Frontal cortex (tissue), 4 donors: ENCODE measurements around the gene KCTD14. TPM values are rescaled to one million over a fixed set of nuclear protein-coding genes. Genes with fewer than 3 reads are reported as not detected.
"Not testable (repeated sequence)": the region's sequence is repeated elsewhere in the genome, so short reads cannot be mapped to it uniquely, and the experiment has no call there.

ENCODE experiments used
- DNase-seq, 2 donors: peaks; one replicate each; pipeline ENCODE4 v3.0.0; 2012; ENCODE audit warnings: low spot score in 2 of 2
- FAIRE-seq: peaks from 2 replicates; lab custom pipeline; 2012; peaks lifted over from hg19 to GRCh38; lab: Jason Lieb, UNC
- total RNA-seq: library from RNA; depleted of rRNA; stranded (reverse); fragments of >200 nt; gene quantifications from one replicate; pipeline ENCODE4 v1.2.3, GENCODE V29; 2014
- donor health status: control.
- donor health status: control.
- donor health status: control.

KCTD14 gene
- total RNA-seq, 1 donor from 2014 or later, result 0.82 TPM

DNA sequence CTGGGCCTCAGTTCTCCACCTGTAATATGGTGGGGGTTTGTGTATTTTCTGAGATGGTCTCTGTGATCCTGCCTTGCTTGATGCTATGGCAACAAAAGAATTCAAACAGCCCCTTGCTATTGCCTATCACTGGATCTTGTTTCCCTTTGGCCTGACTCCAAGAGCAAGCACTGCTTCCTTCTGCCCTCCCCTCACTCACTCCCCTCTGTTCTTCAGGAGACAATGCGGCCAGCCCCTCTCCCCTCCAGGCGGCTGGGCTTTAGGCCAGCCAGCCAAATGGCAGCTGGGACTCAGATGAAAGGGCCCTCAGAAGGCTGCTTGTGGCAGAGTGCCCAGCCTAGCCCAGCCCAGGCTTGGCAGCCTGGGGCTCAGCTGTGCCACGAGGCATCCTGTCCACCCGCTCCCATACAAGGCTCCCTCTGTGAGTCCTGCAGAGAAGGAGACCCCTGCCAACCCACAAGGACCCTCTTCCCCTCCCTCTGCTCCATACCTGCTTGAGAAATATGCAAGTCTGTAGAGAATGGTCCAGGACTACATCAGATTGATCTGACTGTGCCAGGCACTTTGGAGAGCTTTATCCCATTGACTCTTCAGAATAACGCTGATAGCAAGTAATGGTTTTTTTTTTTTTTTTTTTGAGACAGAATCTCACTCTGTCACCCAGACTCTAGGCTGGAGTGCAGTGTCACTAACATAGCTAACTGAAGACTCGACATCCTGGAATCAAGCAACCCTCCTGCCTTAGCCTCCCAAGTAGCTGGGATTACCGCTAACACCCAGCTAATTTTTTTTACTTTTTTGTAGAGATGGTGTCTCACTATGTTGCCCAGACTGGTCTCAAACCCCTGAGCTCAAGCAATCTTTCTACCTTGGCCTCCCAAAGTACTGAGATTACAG, 7.6 kb upstream of the KCTD14 start:
- FAIRE-seq, result peak; percentile 40
- DNase-seq, result peak; percentile 73 to 78

DNA sequence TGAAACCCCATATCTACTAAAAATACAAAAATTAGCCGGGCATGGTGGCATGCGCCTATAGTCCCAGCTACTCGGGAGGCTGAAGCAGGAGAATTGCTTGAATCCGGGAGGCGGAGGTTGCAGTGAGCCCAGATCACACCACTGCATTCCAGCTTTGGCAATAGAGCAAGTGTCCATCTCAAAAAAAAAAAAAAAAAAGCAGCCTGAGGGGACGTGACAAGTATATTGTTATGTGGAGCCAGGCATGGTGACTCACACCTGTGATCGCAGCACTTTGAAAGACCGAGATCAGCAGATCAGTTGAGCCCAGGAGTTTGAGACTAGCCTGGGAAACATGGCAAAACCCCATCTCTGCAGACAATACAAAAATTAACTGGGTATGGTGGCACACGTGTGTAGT, 5.3 kb upstream of the KCTD14 start:
- not testable (repeated sequence) for FAIRE-seq, DNase-seq

DNA sequence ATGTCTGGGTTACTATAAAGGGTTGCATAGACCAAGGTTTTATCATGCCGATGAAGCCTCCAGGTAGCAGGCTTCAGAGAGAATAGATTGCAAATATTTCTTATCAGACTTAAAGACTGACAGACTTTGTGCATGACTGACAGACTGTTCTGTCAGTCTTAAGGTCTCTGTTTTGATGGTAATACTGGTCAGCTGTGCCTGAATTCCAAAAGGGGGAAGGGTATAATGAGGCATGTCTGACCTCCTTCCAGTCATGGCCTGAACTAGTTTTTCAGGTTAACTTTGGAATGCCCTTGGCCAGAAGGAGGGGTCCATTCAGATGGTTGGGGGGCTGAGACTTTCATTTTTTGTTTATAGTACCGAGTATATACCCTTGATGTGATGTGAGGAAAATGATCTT, 4.7 kb upstream of the KCTD14 start:
- DNase-seq, result no peak
- no peak for FAIRE-seq

DNA sequence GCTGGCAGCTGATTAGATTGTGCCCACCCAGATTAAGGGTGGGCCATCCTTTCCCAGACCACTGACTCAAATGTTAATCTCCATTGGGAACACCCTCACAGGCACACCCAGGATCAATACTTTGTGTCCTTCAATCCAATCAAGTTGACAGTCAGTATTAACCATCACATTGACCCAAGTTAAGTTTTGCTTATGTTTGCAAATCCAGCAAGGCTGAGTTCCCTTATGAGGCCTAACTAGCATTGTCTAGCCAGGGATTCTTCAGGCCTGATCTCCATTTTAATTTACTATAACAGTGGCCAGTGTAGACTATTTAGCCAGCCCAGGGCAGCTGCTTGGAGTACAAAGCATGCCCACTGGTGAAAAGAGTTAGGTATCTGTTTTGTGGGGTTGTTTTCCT, 2.3 kb upstream of the KCTD14 start:
- no peak for DNase-seq
- FAIRE-seq, result no peak

DNA sequence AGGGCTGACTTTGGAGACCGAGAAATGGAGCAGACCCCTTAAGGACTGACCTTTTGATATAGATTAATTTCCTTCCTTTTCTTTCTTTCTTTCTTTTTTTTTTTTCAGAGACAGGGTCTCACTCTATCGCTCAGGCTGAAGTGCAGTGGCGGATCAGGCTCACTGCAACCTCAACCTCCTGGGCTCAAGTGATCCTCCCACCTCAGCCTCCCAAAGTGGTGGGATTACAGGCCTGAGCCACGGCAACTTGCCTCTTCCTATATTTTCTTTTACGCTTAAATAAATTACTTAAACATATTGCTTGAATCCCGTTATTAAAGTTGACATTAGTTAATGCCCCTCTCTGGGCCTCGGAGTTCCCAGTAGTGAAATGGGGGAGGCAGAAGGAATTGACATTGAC, 350 bp upstream of the KCTD14 start:
- no peak for FAIRE-seq
- no peak for DNase-seq

DNA sequence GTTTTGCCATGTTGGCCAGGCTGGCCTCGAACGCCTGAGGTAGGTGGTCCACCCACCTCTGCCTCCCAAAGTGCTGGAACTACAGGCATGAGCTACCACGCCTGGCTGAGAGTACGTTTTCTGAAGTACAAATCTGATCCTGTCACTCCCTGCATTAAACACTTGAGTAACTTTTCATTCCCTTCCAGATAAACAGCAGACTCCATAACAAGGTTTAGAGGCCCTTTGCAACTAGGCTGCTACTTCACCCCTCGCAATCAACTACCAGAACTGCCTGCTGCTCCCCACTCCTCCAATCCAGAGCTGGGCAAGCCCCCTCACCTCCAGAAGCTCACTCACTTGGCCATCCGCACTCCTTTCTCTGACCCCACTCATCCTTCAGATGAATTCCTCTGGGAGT, 1.5 kb downstream of the KCTD14 start:
- FAIRE-seq (no peak), DNase-seq (no peak)

DNA sequence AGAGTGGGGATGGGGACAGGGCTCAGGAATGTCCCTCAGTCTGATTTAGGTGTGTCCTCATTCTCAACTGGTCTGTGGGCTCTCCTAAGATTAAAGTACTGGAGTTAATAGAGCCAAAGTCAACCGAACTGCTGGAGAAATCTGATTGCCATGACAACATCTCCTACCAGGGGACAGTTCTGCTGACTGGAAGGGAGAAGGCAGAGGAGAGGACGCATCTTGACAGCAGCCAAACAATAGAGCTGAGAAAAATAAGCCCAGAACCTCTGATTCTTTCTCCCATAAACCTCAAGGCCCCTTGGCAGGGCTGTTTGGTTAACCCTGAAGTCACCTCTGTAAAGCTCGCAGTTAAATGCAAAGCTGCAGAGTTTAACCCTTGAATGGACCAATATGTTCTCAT, 2.8 kb downstream of the KCTD14 start:
- DNase-seq (peak in 1 of 2 donors; percentile 29), FAIRE-seq (no peak)

DNA sequence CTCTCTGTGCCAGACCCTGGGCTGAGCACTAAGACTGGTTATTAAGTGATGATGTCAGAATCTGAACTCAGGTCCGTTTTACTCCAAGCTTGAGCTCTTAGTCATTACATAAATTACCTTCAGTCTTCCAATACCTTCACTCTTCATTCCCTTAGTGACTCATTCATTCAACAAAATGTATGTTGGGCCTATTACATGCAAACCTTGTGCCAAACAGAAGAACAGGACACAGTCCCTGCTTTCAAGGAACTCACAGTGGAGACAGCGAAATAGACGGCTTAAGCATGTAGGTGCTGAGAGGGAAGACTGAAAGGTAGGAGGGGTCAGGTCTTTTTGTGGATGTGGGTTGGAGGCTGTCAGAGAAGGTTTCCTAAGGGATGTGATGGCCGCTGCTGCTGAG, 3.3 kb downstream of the KCTD14 start:
- no peak for FAIRE-seq
- no peak for DNase-seq

DNA sequence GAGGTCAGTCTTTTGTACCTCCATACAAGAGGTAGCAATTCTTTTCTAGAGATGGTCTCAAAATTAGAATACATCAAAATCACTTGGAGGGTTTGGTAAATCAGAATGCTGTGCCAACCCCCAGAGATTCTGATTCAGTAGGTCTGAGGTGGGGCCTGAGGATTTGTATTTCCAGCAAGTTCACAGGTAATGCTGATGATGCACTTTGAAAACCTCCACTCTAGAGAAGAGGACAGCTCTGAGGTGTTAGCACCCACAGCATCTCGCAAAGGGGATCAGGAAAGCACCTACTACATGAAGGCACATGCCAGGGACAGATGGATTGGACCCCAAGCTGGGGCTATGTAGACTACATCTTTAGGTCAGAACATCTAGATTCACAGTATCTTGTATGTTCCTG, 7.2 kb downstream of the KCTD14 start:
- no peak for FAIRE-seq
- DNase-seq, result no peak

DNA sequence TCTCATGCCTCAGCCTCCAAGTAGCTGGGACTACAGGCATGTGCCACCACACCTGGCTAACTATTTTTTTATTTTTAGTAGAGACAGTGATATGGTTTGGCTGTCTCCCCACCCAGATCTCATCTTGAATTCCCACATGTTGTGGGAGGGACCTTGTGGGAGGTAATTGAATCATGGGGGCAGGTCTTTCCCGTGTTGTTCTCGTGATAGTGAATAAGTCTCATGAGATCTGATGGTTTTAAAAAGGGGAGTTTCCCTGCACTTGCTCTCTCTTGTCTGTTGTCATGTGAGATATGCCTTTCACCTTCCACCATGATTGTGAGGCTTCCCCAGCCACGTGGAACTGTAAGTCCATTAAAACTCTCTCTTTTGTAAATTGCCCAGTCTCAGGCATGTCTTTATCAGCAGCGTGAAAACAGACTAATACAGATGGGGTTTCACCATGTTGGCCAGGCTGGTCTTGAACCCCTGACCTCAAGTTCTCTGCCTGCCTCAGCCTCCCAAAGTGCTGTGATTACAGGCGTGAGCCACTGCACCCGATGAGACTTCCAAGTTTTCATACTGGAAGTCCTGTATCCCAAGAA, 8.0 kb downstream of the KCTD14 start:
- not testable (repeated sequence) for DNase-seq, FAIRE-seq

DNA sequence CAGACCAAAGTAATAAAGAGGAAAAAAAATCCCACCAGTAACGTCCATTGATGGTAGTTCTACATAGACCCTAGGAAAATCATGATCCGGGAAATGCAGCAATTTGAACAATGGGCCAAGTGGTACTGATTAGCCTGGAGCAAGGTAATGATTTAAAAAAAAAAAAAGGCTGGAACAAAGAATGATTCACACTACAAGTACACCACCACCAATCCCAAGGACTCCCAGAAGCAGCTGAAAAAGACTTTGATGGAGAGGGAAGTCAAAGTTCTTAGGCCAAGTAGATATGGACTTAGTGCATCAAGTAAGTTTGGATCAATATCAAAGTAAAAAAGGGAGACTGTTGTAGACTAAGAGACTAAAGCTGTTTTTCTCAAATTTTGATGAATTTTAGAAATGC, 11.8 kb downstream of the KCTD14 start:
- no peak for FAIRE-seq
- no peak for DNase-seq

DNA sequence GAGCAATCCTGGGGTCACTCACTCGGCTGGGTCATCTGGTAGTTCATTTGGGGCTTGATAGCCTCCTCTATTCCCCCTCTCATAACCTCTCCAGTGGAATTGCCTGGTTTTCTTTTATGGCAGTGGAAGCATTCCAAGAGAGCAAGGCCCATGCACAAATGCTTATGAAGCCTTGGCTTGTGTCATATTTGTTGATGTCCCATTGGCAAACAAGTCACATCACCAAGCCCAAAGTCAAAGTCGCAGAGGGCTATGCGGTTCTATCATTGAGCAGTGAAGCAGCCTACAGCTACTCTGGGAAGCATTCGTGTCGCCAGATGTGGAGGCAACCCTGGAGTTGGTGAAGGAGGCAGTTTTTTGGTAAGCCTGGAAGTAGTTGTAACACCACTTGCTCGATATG, 12.3 kb downstream of the KCTD14 start:
- FAIRE-seq, result no peak
- DNase-seq, result no peak

DNA sequence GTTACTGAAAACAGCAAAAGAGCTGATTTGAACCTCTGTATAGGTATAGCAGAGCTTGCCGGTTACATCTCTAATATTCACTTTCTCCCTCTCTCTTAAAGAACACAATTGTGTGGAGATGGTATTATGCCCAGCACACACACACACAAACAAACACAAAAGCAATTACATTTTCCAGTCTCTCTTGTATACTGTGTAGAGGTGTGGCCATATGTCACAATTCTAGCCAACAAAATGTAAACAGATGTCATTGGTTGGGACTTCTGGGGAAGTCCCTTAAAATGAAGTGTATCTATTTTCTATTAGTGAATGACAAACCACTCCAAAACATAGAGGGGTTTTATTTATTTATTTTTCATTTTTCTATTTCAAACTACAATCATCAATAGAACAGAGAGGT, 12.8 kb downstream of the KCTD14 start:
- DNase-seq (no peak), FAIRE-seq (no peak)

DNA sequence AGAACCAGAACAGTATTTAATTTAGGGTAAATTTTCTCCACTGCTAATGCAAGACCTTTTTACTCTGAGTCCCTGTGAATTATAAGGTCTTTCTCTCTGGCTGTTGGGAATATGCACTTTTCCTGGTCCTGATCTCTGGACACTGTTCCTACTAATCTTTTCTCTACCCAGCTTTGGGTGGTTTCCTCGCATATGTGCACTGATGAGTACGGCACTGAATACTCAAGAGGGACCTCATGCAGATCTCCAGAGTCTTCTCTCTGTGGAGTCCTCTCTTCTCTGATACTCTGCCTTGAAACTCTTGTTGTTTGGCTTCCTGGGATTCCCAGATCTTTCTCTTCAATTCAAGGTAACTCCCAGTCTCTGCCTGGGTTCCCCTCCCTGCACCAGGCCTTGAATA, 14.0 kb downstream of the KCTD14 start:
- DNase-seq, result no peak
- FAIRE-seq, result no peak

DNA sequence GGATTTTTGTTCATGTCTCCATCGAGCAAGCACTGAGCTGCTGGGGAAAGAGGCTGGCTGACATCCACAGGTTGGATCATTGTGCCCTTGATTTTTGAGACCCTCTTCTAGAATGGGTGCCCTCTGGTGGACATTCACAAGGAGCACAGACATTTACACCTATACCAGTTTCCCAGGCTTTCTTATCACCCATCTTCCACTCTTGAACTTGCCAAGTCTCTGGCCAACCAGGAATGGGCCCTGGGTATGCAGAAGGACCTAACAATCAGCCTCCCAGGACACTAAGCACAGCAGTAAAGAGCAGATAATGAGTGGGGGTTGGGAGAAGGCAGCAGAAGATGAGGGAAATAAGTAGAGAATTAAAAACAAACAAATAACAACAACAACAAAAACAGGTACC, 22.9 kb downstream of the KCTD14 start:
- FAIRE-seq, result no peak

DNA sequence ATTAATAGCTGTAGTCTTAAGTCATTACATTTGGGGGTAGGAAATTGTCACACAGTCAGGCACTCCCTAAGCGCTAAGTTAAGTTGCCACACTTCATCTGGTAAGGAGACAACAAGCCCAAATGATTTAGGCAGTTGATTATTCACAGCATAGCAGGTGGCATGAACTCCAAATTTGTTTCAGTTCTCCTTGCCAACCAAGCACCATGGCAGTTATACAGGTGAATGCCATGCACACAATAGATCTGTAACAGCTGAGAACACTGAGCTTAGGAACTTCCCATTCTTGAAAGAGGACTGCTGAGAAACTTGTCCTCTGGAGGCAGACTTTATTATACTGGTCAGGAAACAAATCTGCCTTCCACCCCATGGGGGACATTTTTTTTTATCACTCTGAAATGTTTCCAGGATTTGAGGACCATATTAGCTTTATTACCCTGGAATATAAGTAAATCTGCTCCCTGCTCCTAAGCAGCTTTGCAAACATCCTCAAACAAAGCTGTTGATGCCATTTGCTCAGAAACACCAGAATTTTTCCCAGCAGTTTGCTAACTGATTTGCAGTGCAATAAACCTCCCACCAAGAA, 23.5 kb downstream of the KCTD14 start:
- no peak for DNase-seq

More for the DNA sequence above, 22.9 kb downstream of the KCTD14 start:
- DNase-seq, result no peak

DNA sequence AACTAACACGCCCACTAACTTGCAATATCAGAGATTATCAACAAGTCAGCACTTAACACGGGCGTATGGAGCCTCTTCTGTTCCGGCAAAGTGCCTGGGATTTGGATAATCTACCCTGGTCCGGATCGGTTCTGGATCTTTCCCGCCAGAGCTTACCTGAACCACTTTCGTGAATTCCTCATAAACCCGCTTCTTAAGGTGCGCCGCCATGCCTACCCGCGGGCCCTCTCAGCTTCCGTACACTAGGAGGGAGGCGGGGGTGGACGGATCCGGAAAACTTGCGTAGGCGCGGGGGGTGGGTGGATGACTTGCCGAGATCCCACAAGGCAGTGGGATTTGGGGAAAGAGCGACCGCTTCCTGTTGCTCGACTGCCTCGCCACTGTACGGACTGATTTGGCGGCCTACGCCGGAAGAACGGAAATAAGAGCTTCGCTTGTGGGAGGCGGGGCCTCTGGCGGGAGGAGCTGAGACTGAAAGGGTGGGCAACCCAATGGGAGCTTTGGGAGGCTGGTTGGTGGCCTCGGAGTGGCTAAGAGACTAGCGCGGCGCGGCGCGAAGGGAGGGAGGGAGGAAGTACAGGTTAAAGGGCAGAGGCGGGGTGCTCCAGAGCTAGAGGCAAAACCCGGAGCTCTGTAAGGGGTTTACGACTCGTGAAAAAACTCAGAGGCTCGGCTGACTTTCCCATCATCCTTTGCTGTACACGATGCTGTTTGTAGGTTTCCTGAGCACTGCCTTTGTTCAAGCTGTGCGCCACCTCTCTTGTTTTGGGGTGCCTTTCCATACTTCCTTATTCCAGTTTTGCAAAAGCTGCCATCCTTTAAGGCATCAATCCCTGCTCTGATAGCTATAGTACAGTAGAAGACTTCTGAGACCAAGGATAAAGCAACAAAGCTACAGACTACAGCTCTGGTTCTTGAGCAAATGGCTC, 28.4 kb downstream of the KCTD14 start, which contains the start of gene INTS4:
TSS of gene INTS4 (minus strand) at position 235 of the 929 bp plus-strand sequence. CDS start at position 210, 25 bp downstream.
- no peak for FAIRE-seq

More for the DNA sequence above, 23.5 kb downstream of the KCTD14 start:
- no peak for FAIRE-seq

DNA sequence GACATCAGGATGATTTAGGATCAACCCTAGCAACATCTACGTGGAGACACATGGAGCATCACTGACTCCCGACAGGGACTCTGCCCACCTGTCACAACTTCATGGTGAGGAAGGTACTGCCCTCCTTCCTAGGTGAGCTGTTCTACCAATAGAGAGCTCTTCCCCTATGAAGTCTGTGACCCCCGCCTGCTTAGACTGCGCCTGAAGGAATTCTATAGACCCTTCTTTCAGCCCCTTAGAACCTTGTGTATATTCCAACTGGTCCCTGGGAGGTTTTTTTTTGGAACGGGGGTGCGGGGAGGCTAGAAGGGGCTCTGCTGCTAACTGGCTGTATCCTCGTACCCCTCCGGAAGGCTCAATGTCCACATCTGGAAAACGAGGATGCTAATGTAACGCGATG, 29.2 kb downstream of the KCTD14 start:
- FAIRE-seq (no peak), DNase-seq (no peak)

More for the DNA sequence above, 28.4 kb downstream of the KCTD14 start, which contains the start of gene INTS4:
- peak; percentile 77 to 92 for DNase-seq

DNA sequence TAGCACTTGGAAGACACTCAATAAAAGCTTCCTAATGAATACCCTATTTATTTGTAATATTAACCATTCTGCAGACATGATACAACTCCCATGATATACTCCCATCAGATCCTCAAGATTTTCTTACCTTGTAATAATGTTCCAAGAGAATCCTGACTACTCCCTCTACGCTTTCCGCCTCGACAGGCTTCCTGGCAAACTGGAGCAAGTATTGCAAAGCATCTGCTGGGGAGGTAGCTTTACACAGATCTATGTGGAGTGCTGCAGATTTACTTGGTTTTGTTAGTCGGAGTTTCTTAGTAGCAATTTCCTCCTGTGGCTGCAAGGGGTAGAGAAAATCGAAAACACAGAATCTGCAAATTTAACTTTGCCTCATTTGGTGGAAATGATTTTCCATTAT, 32.1 kb downstream of the KCTD14 start:
- FAIRE-seq (no peak), DNase-seq (no peak)

DNA sequence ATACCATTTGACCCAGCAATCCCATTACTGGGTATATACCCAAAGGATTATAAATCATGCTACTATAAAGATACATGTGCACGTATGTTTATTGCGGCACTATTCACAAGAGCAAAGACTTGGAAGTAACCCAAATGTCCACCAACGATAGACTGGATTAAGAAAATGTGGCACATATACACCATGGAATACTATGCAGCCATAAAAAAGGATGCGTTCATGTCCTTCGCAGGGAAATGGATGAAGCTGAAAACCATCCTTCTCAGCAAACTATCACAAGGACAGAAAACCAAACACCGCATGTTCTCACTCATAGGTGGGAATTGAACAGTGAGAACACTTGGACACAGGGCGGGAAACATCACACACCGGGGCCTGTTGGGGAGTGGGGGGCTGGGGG, 36.6 kb downstream of the KCTD14 start:
- DNase-seq, FAIRE-seq: not testable (repeated sequence)
